K562 (cell line): ENCODE measurements around the gene OVCA2. TPM values are rescaled to one million over a fixed set of nuclear protein-coding genes. Genes with fewer than 3 reads are reported as not detected.

Source experiments
- ATAC-seq: fragments of 200-7000 bp; cut with Tn5 transposase; 3 replicates; pipeline ENCODE4 v1.9.1; 2020; ENCODE audit warnings: moderate library complexity
- BruUV-seq: library from RNA; stranded (reverse); fragments of 400-500 nt; replicated peaks from 2 replicates; lab custom pipeline; 2021; lab: Mats Ljungman, UMichigan
- CTCF ChIA-PET: fragments of 300-600 bp; formaldehyde crosslinking; extraction: SDS; loops from one replicate; lab custom pipeline; 2021; ENCODE audit warnings: low intra/inter-chr PET ratio; lab: Yijun Ruan, JAX
- POLR2A ChIA-PET: fragments of 300-600, 350-650 bp; sonication (Branson Sonifier 250); formaldehyde crosslinking; extraction: SDS; loops from one replicate; lab custom pipeline; 2021; ENCODE audit warnings: antibody characterized with exemption, inconsistent platforms; lab: Yijun Ruan, JAX
- DNase-seq, 4 experiments: peaks; one replicate each; pipeline versions ENCODE4 v3.0.0 to v3.0.0-alpha.2; 2011 to 2018; ENCODE audit warnings: low spot score in 3 of 4, mixed read lengths in 3 of 4; ENCODE audit errors: extremely low read depth in 1 of 4
- FAIRE-seq: peaks from 2 replicates; lab custom pipeline; 2011; peaks lifted over from hg19 to GRCh38; lab: Jason Lieb, UNC
- H2AFZ ChIP-seq: 2 replicates; pipeline ENCODE4 v1.6.0; 2011; ENCODE audit warnings: low read depth, low read length, control low read depth, inconsistent platforms
- H3K27ac ChIP-seq: fragments of 200-600 bp; 3 replicates; pipeline ENCODE4 v1.8.0; 2011; ENCODE audit warnings: low read depth, mild to moderate bottlenecking, control low read depth, inconsistent platforms, low read length, moderate library complexity, mixed read lengths; ENCODE audit errors: extremely low read depth
- H3K27me3 ChIP-seq, 2 experiments: fragments of 300-600 bp in 1 of 2; 2 replicates in 1 of 2; 3 replicates in 1 of 2; pipeline versions ENCODE4 v1.6.0 to v1.8.0; 2011; ENCODE audit warnings: inconsistent platforms in 2 of 2, low read length in 2 of 2, mild to moderate bottlenecking in 1 of 2, mixed read lengths in 1 of 2, moderate library complexity in 1 of 2; ENCODE audit not compliant: control insufficient read depth in 2 of 2, insufficient read depth in 2 of 2
- H3K36me3 ChIP-seq: fragments of 300-600 bp; 3 replicates; pipeline ENCODE4 v1.8.0; 2011; ENCODE audit warnings: mild to moderate bottlenecking, low read length, inconsistent platforms; ENCODE audit not compliant: control insufficient read depth, insufficient read depth
- H3K4me1 ChIP-seq, 2 experiments: fragments of 200-600 bp in 1 of 2; replicated peaks in 1 of 2; 2 replicates in 1 of 2; 3 replicates in 1 of 2; pipeline versions ENCODE4 v1.5.1 to v1.8.0; 2011; ENCODE audit warnings: inconsistent platforms in 2 of 2, low read length in 2 of 2, mild to moderate bottlenecking in 1 of 2, mixed read lengths in 1 of 2, moderate library complexity in 1 of 2; ENCODE audit not compliant: control insufficient read depth in 2 of 2, insufficient read depth in 2 of 2
- H3K4me2 ChIP-seq: 2 replicates; pipeline ENCODE4 v1.6.1; 2011; ENCODE audit warnings: low read length, control low read depth, inconsistent platforms, mixed read lengths; ENCODE audit not compliant: insufficient read depth
- H3K4me3 ChIP-seq: fragments of 200-600 bp; sonication (generic), shearing (Covaris generic); 2 replicates; pipeline ENCODE4 v1.5.1; 2016; ENCODE audit warnings: control low read depth, inconsistent platforms
- H3K79me2 ChIP-seq: fragments of 200-600 bp; 3 replicates; pipeline ENCODE4 v1.8.0; 2011; ENCODE audit warnings: low read length, inconsistent platforms; ENCODE audit not compliant: control insufficient read depth, insufficient read depth
- H3K9ac ChIP-seq, 2 experiments: 2 replicates each; pipeline versions ENCODE4 v1.6.0 to v1.6.1; 2011; ENCODE audit warnings: low read depth in 2 of 2, low read length in 2 of 2, control low read depth in 1 of 2, inconsistent platforms in 1 of 2, mild to moderate bottlenecking in 1 of 2, mixed read lengths in 1 of 2; ENCODE audit not compliant: insufficient read depth in 1 of 2
- H3K9me1 ChIP-seq: one replicate; pipeline ENCODE4 v1.6.0; 2011; ENCODE audit warnings: inconsistent platforms, mild to moderate bottlenecking, low read length, moderate library complexity; ENCODE audit not compliant: control insufficient read depth, insufficient read depth
- H3K9me3 ChIP-seq: replicated peaks from 2 replicates; pipeline ENCODE4 v1.5.1; 2011; ENCODE audit warnings: low read depth, low read length, inconsistent platforms; ENCODE audit not compliant: control insufficient read depth, insufficient read depth
- H4K20me1 ChIP-seq: replicated peaks from 2 replicates; pipeline ENCODE4 v1.6.1; 2011; ENCODE audit warnings: low read length, inconsistent platforms, mixed read lengths; ENCODE audit not compliant: control insufficient read depth, insufficient read depth
- DACH1 ChIP-seq: fragments of 450-650 bp; IDR thresholded peaks from 2 replicates; pipeline ENCODE4 v1.6.1; 2018; ENCODE audit not compliant: partially characterized antibody
- GABPA ChIP-seq: fragments of 200-800 bp; sonication (Bioruptor generic); conservative IDR thresholded peaks from 2 replicates; pipeline ENCODE4 v1.6.1; 2016; ENCODE audit warnings: low read depth, missing genetic modification characterization, missing compliant biosample characterization
- KLF1 ChIP-seq: fragments of 450-650 bp; IDR thresholded peaks from 2 replicates; pipeline ENCODE4 v1.6.1; 2016; ENCODE audit warnings: missing genetic modification characterization, missing compliant biosample characterization
- POLR2G ChIP-seq: fragments of 200-400 bp; formaldehyde crosslinking; IDR thresholded peaks from 2 replicates; pipeline ENCODE4 v1.6.1; 2017; ENCODE audit warnings: low read depth, mild to moderate bottlenecking, antibody characterized with exemption, low read length, moderate library complexity
- RBM25 ChIP-seq: fragments of 200-400 bp; formaldehyde crosslinking; IDR thresholded peaks from 2 replicates; pipeline ENCODE4 v1.6.1; 2018; ENCODE audit warnings: low read length, low read depth, moderate library complexity; ENCODE audit not compliant: severe bottlenecking
- SRSF1 ChIP-seq: fragments of 200-400 bp; formaldehyde crosslinking; IDR thresholded peaks from 2 replicates; pipeline ENCODE4 v1.6.1; 2017; ENCODE audit warnings: mild to moderate bottlenecking, low read depth, low read length, moderate library complexity
- WGBS: fragments of 100-300 bp; shearing (Covaris generic); methylation state at CpG from one replicate; pipeline ENCODE4 v1.1.6; 2016; ENCODE audit warnings: low coverage, mixed read lengths; ENCODE audit not compliant: insufficient coverage; ENCODE audit errors: missing lambda C conversion rate; 5-methylcytosine and 5-hydroxymethylcytosine counted together
- in situ Hi-C: fragments of 300-500 bp; cut with MboI; formaldehyde crosslinking; loops from 4 replicates; pipeline ENCODE4 v1.15.0; 2018; ENCODE audit warnings: inconsistent platforms, mixed read lengths
- intact Hi-C: fragments of 100-400 bp; cut with micrococcal nuclease; formaldehyde crosslinking; loops from 2 replicates; pipeline ENCODE4 v1.14.2; 2022
- polyA plus RNA-seq, 8 experiments: library from polyadenylated mRNA; depleted of rRNA in 4 of 8; stranded (reverse) in 5 of 8; unstranded in 3 of 8; fragments of >200 nt; fragmentation: Nextera tagmentation in 2 of 8; fragmentation: Illumina TruSeq in 1 of 8; extraction: Ambion mirVana in 2 of 8; extraction: Trizol in 1 of 8; gene quantifications; 2 replicates each; pipeline versions ENCODE4 v1.2.1 to v1.2.3, GENCODE V29; 2011 to 2014; ENCODE audit warnings: inconsistent platforms in 1 of 8, missing spikeins in 1 of 8
- total RNA-seq, 7 experiments: library from RNA; depleted of rRNA in 6 of 7; stranded (reverse); fragments of >200 nt in 6 of 7; fragmentation: Illumina TruSeq in 2 of 7; extraction: Trizol in 2 of 7; gene quantifications; 2 replicates each; pipeline versions ENCODE4 v1.2.1 to v1.2.3, GENCODE V29; 2011 to 2021; ENCODE audit warnings: low replicate concordance in 1 of 7

The OVCA2 gene
- total and polyA plus RNA-seq, 9 of the 15 experiments (the other 6 are each of a cell fraction or from before 2014, with no cell fraction given): 3.0 to 23.7 (median 14.1) TPM

DNA sequence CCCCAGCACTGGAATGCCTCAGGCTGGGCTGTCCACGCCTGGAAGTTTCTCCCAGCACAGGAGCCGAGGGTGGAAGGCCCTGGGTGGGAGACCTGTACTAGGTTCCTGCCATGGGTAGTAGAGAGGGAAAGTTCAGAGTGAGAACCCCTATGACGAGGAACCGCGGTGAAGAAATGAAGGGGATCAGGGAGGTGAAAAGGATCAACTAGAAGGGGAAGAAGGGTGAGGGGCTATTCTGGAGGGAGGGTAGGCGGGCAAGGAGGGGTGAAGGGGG, 18.5 kb downstream of the OVCA2 start:
- WGBS: 81% methylated on average over 3 of the region's 6 CpGs
- Histone ChIP-seq H3K36me3 (peaks cover 10% of the 10 kb centered on the region; the same call in 1 of the 3 replicates), H4K20me1 (no peaks in the 10 kb centered on the region), H3K27me3 (no peaks in the 10 kb centered on the region), H3K79me2 (no peaks in the 10 kb centered on the region), H3K9me3 (no peaks in the 10 kb centered on the region), H3K4me1 (peaks cover 0 to 35% of the 10 kb centered on the region in 2 experiments; a peak in 2 of 5 replicates), H3K4me2 (no peak overlapping the region), H2AFZ (no peak overlapping the region), H3K9me1 (no peaks in the 10 kb centered on the region), H3K9ac (no peak overlapping the region), H3K27ac (no peak overlapping the region), H3K4me3 (no peak overlapping the region)
- CTCF ChIA-PET: no interaction called here
- BruUV-seq: no TSS peak
- DNase-seq: no peak
- ATAC-seq: no peak
- intact Hi-C loops (no loop called here), in situ Hi-C loops (loop anchor here (10.0 kb wide), 1 partner anchor 184 kb away; no protein-coding TSS in a partner anchor)
- no peak for FAIRE-seq
- TF ChIP-seq KLF1 (tag) (no peak), POLR2G (no peak), RBM25 (no peak), GABPA (tag) (no peak), SRSF1 (no peak), DACH1 (no peak)
- POLR2A ChIA-PET: no interaction called here
